ENCODE data around the gene SHE.

The SHE gene

GRCh38 chr1:154521695-154522094 lies 19.5 kb upstream of the SHE start:
- TF ChIP-seq, protein P1, sequence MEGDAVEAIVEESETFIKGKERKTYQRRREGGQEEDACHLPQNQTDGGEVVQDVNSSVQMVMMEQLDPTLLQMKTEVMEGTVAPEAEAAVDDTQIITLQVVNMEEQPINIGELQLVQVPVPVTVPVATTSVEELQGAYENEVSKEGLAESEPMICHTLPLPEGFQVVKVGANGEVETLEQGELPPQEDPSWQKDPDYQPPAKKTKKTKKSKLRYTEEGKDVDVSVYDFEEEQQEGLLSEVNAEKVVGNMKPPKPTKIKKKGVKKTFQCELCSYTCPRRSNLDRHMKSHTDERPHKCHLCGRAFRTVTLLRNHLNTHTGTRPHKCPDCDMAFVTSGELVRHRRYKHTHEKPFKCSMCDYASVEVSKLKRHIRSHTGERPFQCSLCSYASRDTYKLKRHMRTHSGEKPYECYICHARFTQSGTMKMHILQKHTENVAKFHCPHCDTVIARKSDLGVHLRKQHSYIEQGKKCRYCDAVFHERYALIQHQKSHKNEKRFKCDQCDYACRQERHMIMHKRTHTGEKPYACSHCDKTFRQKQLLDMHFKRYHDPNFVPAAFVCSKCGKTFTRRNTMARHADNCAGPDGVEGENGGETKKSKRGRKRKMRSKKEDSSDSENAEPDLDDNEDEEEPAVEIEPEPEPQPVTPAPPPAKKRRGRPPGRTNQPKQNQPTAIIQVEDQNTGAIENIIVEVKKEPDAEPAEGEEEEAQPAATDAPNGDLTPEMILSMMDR (IDR thresholded peaks at IDR 0.05; ENCODE audit: unreplicated experiment in 3 of 3), result no peak
- no peaks in the 10 kb centered on the region for H3K36me3 Mint-ChIP-seq (ENCODE audit: low read depth)
- no peaks in the 10 kb centered on the region for H3K9me3 Mint-ChIP-seq
- peaks cover 5% of the 10 kb centered on the region for H3K4me1 Mint-ChIP-seq
- H3K4me3 Mint-ChIP-seq, result no peak overlapping the region
- peaks cover 11% of the 10 kb centered on the region for H3K27me3 Mint-ChIP-seq (ENCODE audit: low read depth)
- H3K27ac Mint-ChIP-seq, result no peak overlapping the region

GRCh38 chr1:154520333-154520732 lies 18.1 kb upstream of the SHE start:
- no peaks in the 10 kb centered on the region for H3K9me3 Mint-ChIP-seq
- H3K4me3 Mint-ChIP-seq, result no peak overlapping the region
- H3K36me3 Mint-ChIP-seq (ENCODE audit: low read depth), result no peaks in the 10 kb centered on the region
- peaks cover 22% of the 10 kb centered on the region for H3K27me3 Mint-ChIP-seq (ENCODE audit: low read depth)
- TF ChIP-seq, protein P1 (IDR thresholded peaks at IDR 0.05; ENCODE audit: unreplicated experiment in 3 of 3), result no peak
- H3K27ac Mint-ChIP-seq, result peak overlapping the region in 1 of 3 experiments; percentile 76
- H3K4me1 Mint-ChIP-seq, result peaks cover 5% of the 10 kb centered on the region

DNA sequence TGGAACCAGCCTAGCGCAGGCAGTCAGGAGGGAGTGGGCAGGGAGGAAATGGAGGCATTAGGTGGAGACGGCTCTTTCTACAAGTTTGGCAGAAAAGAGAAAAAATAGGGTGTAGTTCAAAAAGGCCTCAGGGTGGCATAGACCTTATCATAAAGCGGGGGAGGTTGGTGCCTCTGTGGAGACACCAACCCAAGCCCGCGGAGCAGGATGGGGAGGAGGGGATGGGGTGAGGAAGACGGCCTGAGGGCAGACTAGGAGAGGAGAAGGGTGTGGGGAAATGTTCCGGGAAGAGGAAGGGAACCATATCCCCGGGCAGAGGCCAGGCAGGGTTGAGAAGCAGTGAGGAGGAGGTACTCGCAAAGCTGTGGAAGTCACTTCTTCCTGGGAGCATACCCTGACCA lies 17.4 kb upstream of the SHE start:
- peaks cover 5% of the 10 kb centered on the region for H3K4me1 Mint-ChIP-seq
- H3K9me3 Mint-ChIP-seq, result no peaks in the 10 kb centered on the region
- TF ChIP-seq, protein P1 (IDR thresholded peaks at IDR 0.05; ENCODE audit: unreplicated experiment in 3 of 3), result no peak
- H3K27ac Mint-ChIP-seq, result no peak overlapping the region
- peaks cover 27% of the 10 kb centered on the region for H3K27me3 Mint-ChIP-seq (ENCODE audit: low read depth)
- H3K36me3 Mint-ChIP-seq (ENCODE audit: low read depth), result no peaks in the 10 kb centered on the region
- H3K4me3 Mint-ChIP-seq, result no peak overlapping the region

DNA sequence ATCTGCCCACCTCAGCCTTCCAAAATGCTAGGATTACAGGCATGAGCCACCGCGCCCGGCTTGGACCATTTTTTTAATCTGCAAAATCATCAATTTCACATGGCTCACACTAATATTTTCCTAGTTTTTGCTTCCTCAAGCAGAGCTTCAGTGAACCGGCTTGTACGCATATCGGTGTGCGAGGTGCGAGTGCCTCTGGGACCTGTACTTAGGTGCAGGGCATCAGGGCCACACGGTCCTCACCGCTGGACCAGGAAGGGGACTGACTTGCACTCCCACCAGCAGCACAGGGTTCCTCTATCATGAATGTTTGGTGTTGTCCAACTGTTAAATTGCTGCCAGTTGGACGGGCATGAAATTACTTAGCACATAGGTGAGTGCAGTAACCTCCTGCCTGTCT lies 15.4 kb upstream of the SHE start:
- Mint-ChIP-seq H3K27me3 (ENCODE audit: low read depth) (peaks cover 27% of the 10 kb centered on the region), H3K4me3 (no peak overlapping the region), H3K27ac (no peak overlapping the region), H3K9me3 (no peaks in the 10 kb centered on the region), H3K4me1 (peaks cover 5% of the 10 kb centered on the region), H3K36me3 (ENCODE audit: low read depth) (no peaks in the 10 kb centered on the region)
- TF ChIP-seq, protein P1 (IDR thresholded peaks at IDR 0.05; ENCODE audit: unreplicated experiment in 3 of 3), result no peak

DNA sequence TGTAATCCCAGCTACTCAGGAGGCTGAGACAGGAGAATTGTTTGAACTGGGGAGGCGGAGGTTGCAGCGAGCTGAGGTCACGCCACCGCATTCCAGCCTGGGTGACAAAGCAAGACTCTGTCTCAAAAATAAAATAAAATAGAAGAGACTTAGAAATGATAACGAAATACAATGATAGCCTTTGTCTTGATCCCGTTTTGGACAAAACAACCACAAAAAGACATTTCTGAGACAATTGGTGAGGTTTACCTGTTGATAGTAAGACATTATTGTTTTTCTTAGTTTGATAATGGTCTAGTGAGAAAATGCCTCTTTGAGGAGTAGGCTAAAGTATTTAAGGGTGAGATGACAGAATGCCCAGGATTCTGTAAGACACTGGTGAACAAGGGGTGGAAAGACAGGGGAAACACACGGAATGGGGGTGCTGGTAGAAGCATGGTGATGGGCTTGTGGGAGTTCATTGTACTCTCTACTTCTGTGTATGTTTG lies 11.9 kb upstream of the SHE start:
- peaks cover 31% of the 10 kb centered on the region for H3K27me3 Mint-ChIP-seq (ENCODE audit: low read depth)
- H3K27ac Mint-ChIP-seq, result no peak overlapping the region
- H3K4me3 Mint-ChIP-seq, result no peak overlapping the region
- TF ChIP-seq, protein P1 (IDR thresholded peaks at IDR 0.05; ENCODE audit: unreplicated experiment in 3 of 3), result no peak
- no peaks in the 10 kb centered on the region for H3K4me1 Mint-ChIP-seq
- H3K9me3 Mint-ChIP-seq, result no peaks in the 10 kb centered on the region
- H3K36me3 Mint-ChIP-seq (ENCODE audit: low read depth), result no peaks in the 10 kb centered on the region

GRCh38 chr1:154512760-154513159 lies 10.5 kb upstream of the SHE start:
- TF ChIP-seq, protein P1 (IDR thresholded peaks at IDR 0.05; ENCODE audit: unreplicated experiment in 3 of 3), result no peak
- H3K27ac Mint-ChIP-seq, result no peak overlapping the region
- H3K9me3 Mint-ChIP-seq, result no peaks in the 10 kb centered on the region
- H3K4me1 Mint-ChIP-seq, result no peaks in the 10 kb centered on the region
- no peak overlapping the region for H3K4me3 Mint-ChIP-seq
- peaks cover 43% of the 10 kb centered on the region for H3K27me3 Mint-ChIP-seq (ENCODE audit: low read depth)
- no peaks in the 10 kb centered on the region for H3K36me3 Mint-ChIP-seq (ENCODE audit: low read depth)

Measured in nephron (organoid).